ENCODE results near the gene PSMA4. TPM values are rescaled to one million over a fixed set of nuclear protein-coding genes. Genes with fewer than 3 reads are reported as not detected.

Gene PSMA4
- total RNA-seq, 1 donor from 2014 or later = 105 TPM

Other genes with a start within 250 kb of the PSMA4 start
- 33.3 TPM for gene SKIC8, start 240.8 kb upstream of the PSMA4 start, total RNA-seq
- gene CRABP1, start 200.1 kb upstream of the PSMA4 start, total RNA-seq = not detected
- gene IREB2, start 102.2 kb upstream of the PSMA4 start, total RNA-seq = 28.0 TPM
- gene HYKK, start 32.9 kb upstream of the PSMA4 start, total RNA-seq = 5.1 TPM
- 2.0 TPM for gene CHRNA5, start 25.1 kb downstream of the PSMA4 start, total RNA-seq
- gene CHRNA3, start 80.6 kb downstream of the PSMA4 start, total RNA-seq = 0.65 TPM
- not detected for gene CHRNB4, start 100.8 kb downstream of the PSMA4 start, total RNA-seq